DMS153 treated with DMSO at 0.1 percent for 48 hours (cell line): ENCODE data around the gene ACVR1B.

Experiments used
- DNase-seq: peaks from one replicate; lab custom pipeline; 2025; ENCODE audit not compliant: unreplicated experiment; lab: John Stamatoyannopoulos, UW

Gene ACVR1B

GRCh38 chr12:52043386-52044212, 92.1 kb downstream of the ACVR1B start:
- DNase-seq = no peak

DNA sequence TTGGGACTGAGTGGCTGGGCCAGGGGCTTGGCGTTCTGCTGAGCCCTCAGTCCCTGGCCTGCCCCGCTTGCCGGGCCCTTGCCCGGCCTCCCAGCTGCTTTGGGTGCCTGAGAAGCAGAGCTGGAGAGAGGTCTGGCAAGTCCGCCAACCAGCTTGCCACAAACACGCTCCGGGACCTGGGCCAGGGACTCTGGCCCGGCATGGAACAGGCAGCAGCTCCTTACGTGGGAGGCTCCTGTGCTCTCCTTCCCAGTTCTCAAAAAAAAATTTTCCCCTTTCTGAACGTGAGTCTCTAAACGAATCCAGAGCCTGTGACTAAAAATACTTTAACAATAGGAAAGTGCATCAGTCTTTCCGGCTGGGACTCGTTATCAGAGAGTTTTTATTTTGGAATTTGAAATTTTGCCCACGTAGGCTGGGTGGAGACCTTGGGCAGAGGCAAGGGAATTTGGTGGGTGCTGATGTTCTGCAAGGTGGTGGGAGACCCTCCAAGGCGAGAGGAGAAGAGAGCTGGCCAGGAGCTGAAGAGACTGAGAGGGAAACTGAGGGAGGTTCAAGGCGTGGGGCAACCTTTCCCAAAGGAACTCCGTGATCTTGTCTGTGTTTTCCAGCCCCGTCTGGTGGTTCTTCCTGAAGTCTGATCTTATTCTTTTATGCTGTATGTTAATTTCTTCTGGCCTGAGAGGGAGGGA, 92.9 kb downstream of the ACVR1B start:
- no peak for DNase-seq

GRCh38 chr12:52045794-52046199, 94.3 kb downstream of the ACVR1B start:
- DNase-seq = no peak
